ENCODE data around the gene DCAF8. TPM values are rescaled to one million over a fixed set of nuclear protein-coding genes. Genes with fewer than 3 reads are reported as not detected.

The DCAF8 gene
- total RNA-seq, 1 experiment from 2014 or later = 143 TPM

GRCh38 chr1:160193091-160193819, 69.1 kb downstream of the DCAF8 start:
- H3K27me3 Mint-ChIP-seq (ENCODE audit: low read depth) = no peaks in the 10 kb centered on the region; the same call in 1 of the 2 replicates
- ATAC-seq = peak; percentile 88
- TF ChIP-seq MYBL2 (CRISPR knock-in tag; IDR thresholded peaks at IDR 0.05) (0 out of 2 replicates have a peak, but pooled peaks have one; percentile 49), ZNF425 (CRISPR knock-in tag; conservative IDR thresholded peaks at IDR 0.05) (no peak), PREB (CRISPR knock-in tag; IDR thresholded peaks at IDR 0.05; ENCODE audit: borderline replicate concordance) (no peak), ZNF232 (CRISPR knock-in tag; IDR thresholded peaks at IDR 0.05) (0 out of 2 replicates have a peak, but pooled peaks have one; percentile 24), NFE2L1 (CRISPR knock-in tag; IDR thresholded peaks at IDR 0.05) (0 out of 2 replicates have a peak, but pooled peaks have one; percentile 21), ESRRA (CRISPR knock-in tag; IDR thresholded peaks at IDR 0.05; ENCODE audit: borderline replicate concordance) (no peak), TP53 (CRISPR knock-in tag; IDR thresholded peaks at IDR 0.05) (no peak), TCF7 (CRISPR knock-in tag; IDR thresholded peaks at IDR 0.05; ENCODE audit: low read depth) (no peak), JUN (CRISPR knock-in tag; IDR thresholded peaks at IDR 0.05) (no peak), SP1 (CRISPR knock-in tag; conservative IDR thresholded peaks at IDR 0.05) (peak; percentile 57), SMAD3 (CRISPR knock-in tag; IDR thresholded peaks at IDR 0.05; ENCODE audit: borderline replicate concordance) (no peak), STAT6 (CRISPR knock-in tag; conservative IDR thresholded peaks at IDR 0.05; ENCODE audit: low read depth) (no peak), MLX (CRISPR knock-in tag; IDR thresholded peaks at IDR 0.05) (no peak), USF1 (CRISPR knock-in tag; IDR thresholded peaks at IDR 0.05) (no peak), ZNF512 (CRISPR knock-in tag; IDR thresholded peaks at IDR 0.05; ENCODE audit: borderline replicate concordance) (no peak), ATF1 (CRISPR knock-in tag; IDR thresholded peaks at IDR 0.05) (no peak), ATF3 (CRISPR knock-in tag; conservative IDR thresholded peaks at IDR 0.05) (no peak), RELA (CRISPR knock-in tag; IDR thresholded peaks at IDR 0.05; ENCODE audit: borderline replicate concordance) (no peak), FOXK1 (CRISPR knock-in tag; IDR thresholded peaks at IDR 0.05) (no peak), MAX (CRISPR knock-in tag; IDR thresholded peaks at IDR 0.05) (0 out of 2 replicates have a peak, but pooled peaks have one; percentile 19), ZSCAN18 (CRISPR knock-in tag; IDR thresholded peaks at IDR 0.05) (no peak), ETV6 (CRISPR knock-in tag; IDR thresholded peaks at IDR 0.05) (no peak), CTCF (IDR thresholded peaks at IDR 0.05) (peak; percentile 95)

More at GRCh38 chr1:160193091-160193819, 69.1 kb downstream of the DCAF8 start:
- Mint-ChIP-seq H3K36me3 (no peaks in the 10 kb centered on the region), H3K27ac (no peak overlapping the region), H3K9me3 (no peaks in the 10 kb centered on the region), H3K4me1 (peaks cover 13% of the 10 kb centered on the region), H3K4me3 (no peak overlapping the region)
- peak; percentile 96 for DNase-seq (ENCODE audit: low spot score)
- ChIA-PET POLR2A (interaction anchor here (0.6 to 1.0 kb wide), 3 partner anchors 12 to 31 kb away, joined by 3 to 4 read pairs (median 3); no protein-coding TSS in a partner anchor), CTCF (interaction anchor here (0.5 to 2.4 kb wide), 58 partner anchors 9 to 215 kb away, joined by 3 to 124 read pairs (median 6); partner anchors contain the start of genes ATP1A2, DCAF8, IGSF8 and KCNJ10)

Data from WTC11 (cell line).